Bronchial epithelial cell (primary cell): ENCODE data around the gene NXN. TPM values are rescaled to one million over a fixed set of nuclear protein-coding genes. Genes with fewer than 3 reads are reported as not detected.
A peak's percentile ranks its signal among the peaks of the same experiment; 100 is the strongest.

Experiments used
- DNase-seq: peaks from one replicate; pipeline ENCODE4 v3.0.0-alpha.2; 2010; ENCODE audit warnings: low read depth
- FAIRE-seq: peaks from 2 replicates; lab custom pipeline; 2011; peaks lifted over from hg19 to GRCh38; lab: Jason Lieb, UNC
- H3K27me3 ChIP-seq: 2 replicates; pipeline ENCODE4 v1.5.1; 2011; ENCODE audit warnings: low read length; ENCODE audit not compliant: control insufficient read depth, insufficient read depth
- H3K36me3 ChIP-seq: 2 replicates; pipeline ENCODE4 v1.5.1; 2011; ENCODE audit warnings: low read length; ENCODE audit not compliant: control insufficient read depth, insufficient read depth
- H3K4me3 ChIP-seq: 2 replicates; pipeline ENCODE4 v1.5.1; 2011; ENCODE audit warnings: mild to moderate bottlenecking, low read depth, low read length, control low read depth
- total RNA-seq: library from RNA; depleted of rRNA; stranded (reverse); fragments of >200 nt; gene quantifications from 2 replicates; pipeline ENCODE4 v1.2.1, GENCODE V29; 2014
- TF ChIP-seq, protein P1 (sequence below): IDR thresholded peaks from 2 replicates; pipeline ENCODE4 v1.5.1; 2011; ENCODE audit warnings: mild to moderate bottlenecking, moderate library complexity, low read length, control low read depth, inconsistent platforms; ENCODE audit not compliant: insufficient read depth, severe bottlenecking

NXN gene
- total RNA-seq, 1 donor from 2014 or later: 70.3 TPM

DNA sequence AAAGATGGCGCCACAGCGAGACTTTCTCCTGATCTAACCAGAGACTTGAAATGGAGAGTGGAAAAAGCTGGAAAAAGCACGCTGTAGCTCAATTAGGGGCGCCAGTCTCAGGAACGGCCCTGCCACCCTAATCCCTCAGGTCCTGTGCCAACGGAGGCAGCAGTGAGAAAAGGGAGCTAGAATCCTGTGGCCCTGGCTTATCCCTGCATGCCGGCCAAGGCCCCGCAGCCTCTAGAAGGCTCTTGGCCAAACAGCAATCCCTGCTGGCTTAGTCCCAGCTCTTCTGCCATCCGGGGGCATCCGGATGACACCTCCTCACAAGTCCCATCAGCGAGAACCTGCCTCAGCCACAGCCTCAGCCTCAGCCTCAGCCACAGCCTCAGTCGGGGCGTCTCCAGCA is 127.7 kb downstream of the NXN start:
- TF ChIP-seq, protein P1, sequence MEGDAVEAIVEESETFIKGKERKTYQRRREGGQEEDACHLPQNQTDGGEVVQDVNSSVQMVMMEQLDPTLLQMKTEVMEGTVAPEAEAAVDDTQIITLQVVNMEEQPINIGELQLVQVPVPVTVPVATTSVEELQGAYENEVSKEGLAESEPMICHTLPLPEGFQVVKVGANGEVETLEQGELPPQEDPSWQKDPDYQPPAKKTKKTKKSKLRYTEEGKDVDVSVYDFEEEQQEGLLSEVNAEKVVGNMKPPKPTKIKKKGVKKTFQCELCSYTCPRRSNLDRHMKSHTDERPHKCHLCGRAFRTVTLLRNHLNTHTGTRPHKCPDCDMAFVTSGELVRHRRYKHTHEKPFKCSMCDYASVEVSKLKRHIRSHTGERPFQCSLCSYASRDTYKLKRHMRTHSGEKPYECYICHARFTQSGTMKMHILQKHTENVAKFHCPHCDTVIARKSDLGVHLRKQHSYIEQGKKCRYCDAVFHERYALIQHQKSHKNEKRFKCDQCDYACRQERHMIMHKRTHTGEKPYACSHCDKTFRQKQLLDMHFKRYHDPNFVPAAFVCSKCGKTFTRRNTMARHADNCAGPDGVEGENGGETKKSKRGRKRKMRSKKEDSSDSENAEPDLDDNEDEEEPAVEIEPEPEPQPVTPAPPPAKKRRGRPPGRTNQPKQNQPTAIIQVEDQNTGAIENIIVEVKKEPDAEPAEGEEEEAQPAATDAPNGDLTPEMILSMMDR: no peak
- FAIRE-seq (no peak), DNase-seq (no peak)
- Histone ChIP-seq H3K4me3 (no peak overlapping the region), H3K27me3 (no peaks in the 10 kb centered on the region), H3K36me3 (peaks cover 6% of the 10 kb centered on the region)

DNA sequence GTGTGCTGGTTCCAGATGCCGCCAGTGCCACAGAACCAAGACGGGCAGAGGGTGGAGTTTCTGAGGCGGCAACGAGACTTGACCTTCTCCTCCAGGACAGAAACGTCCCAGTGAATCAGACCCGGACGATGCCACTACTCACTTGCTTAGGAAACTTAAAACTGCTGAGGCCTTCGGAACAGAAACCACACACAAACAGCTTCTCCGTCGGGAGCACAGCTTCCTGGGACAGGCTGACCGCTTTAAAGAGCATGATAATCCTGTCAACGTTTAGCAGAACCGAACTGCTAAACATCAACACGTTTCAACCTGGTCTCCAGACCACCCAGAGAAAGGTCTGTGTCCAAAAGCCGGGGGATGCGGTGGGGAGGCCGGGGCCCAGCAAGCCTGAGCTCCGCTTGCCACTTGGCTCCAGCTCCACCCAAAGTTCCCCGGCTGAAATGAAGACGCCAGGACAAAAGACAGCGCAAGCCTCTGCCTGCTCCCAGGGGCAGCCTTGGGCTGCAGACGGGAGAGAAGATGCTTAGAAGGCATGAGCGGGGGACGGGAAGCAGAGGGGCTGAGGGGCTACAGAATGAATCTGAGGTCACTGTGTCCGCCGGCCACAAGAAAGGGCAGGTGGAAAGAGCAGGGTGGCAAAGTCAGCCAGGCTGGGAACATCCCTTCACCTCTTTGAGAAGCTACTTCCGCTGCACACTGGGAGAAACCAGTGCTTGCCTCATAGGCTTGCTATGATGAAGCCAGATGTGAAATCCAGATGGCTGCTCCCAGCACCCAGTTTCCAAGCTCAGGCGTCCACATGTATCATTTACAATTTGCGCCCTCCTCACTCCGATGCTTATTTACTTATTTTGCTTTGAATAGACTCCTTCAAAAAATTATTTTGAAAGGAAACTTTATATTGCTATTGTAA is 128.5 kb downstream of the NXN start:
- TF ChIP-seq, protein P1: no peak
- Histone ChIP-seq H3K4me3 (no peak overlapping the region), H3K36me3 (peaks cover 6% of the 10 kb centered on the region), H3K27me3 (no peaks in the 10 kb centered on the region)
- FAIRE-seq (no peak), DNase-seq (peak; percentile 41)

DNA sequence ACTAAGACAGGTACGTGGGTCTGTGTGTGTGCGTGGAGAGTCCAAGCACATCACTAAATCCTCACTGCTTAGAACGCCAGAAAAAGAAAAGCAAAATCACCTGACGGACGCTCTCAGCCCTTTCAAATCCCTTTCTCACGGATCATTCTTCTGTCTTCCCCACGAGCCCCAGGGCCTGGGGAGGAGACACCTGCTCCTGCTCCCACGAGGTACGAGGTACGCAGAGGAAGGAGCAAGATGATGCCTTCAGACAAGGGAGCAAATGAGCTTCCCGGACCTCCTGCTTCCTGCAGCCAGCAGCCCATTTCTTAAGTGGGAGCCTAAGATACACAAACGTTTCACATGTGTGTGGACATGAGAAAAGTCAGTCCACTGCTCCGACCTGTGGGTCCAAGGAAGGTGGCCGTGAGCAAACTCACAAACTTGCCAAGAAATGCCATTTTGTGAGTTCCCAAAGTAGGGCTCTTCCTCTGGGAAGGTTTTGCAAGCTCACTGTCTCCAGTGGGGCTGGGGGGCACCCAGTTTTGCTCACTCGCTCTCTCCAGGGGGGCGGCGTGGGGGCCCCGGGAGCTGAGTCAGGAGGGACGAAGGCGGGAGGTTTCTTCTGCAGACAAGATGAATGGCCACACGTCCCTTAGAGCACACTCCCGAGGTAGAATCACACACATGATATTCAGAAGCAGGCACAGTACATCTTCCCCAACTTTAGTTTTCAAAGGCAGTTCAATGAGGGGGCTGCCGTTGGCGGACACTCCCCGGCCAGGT is 129.3 kb downstream of the NXN start:
- H3K4me3 ChIP-seq: no peak overlapping the region
- FAIRE-seq: no peak

DNA sequence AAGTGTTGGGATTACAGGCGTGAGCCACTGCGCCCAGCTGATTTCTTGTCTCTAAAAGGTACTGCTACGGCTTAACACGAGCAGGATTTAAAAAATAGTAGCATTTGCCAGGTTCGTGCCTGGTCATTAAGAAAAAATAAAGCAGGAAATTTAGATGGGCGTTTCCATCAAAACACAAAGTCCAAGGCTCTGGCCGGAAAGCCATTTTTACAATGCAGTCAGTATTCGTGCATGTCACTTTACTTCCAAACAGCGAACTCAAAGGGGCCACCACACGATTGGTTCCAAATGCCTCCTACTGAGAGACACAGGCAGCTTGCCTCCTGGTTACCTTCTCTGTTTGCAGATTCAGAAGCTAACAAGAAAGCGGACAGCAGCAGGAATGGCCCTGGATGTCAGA is 131.2 kb downstream of the NXN start:
- Histone ChIP-seq H3K27me3 (no peaks in the 10 kb centered on the region), H3K4me3 (no peak overlapping the region), H3K36me3 (peaks cover 6% of the 10 kb centered on the region)
- FAIRE-seq (peak; percentile 23), DNase-seq (no peak)
- TF ChIP-seq, protein P1: no peak

More for the DNA sequence above, 129.3 kb downstream of the NXN start:
- Histone ChIP-seq H3K36me3 (peaks cover 6% of the 10 kb centered on the region), H3K27me3 (no peaks in the 10 kb centered on the region)
- TF ChIP-seq, protein P1: no peak
- no peak for DNase-seq

DNA sequence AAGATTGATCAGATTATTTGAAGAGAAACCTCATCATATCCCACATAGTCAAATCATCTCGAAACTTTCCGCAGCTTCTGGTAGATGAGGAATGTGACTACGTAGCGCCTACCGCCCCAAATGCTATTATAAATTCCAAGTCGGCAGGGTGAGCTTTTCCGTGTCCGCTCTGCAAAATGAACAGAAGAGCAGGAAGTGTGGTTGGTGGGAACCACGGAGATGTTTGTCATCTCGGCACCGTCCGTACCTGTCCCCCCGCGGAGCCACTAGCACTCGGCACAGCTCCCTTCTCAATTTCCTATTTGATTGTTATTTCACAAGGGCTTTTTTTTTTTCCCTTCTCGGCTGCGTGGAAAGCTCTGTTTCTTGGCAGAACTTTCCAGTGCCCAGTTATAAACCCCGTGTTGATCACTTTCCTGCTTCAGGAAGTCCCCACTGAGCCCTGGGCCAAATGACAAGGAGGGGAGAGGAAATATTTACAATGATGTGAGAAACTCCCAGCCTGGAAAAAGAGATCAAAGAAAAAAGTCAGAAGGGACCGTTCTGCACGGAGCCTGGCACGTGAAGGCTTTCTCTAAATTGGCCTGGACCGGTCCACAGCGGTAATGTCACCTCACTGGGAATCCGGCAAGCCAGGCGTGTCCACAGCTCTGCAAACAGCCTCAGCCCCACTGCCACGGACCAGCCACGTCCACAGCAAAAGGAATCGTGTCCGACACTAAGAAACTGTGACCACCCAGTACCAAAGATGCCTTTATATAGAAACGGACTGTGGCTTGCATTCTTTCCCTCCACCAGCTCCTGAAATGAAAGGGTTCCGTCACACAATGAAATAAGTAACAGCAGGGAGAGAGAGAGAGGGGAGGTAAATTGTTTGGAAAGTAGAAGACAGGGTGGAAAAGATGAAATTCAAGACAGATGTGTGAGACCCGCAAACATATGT is 132.4 kb downstream of the NXN start:
- TF ChIP-seq, protein P1: no peak
- FAIRE-seq: no peak
- Histone ChIP-seq H3K4me3 (no peak overlapping the region), H3K36me3 (peaks cover 6% of the 10 kb centered on the region), H3K27me3 (no peaks in the 10 kb centered on the region)
- DNase-seq: no peak
